GM21528 (cell line): ENCODE data around the gene SH3PXD2A.
"Not testable (repeated sequence)": the region's sequence is repeated elsewhere in the genome, so short reads cannot be mapped to it uniquely, and the experiment has no call there.

Experiments used
- ATAC-seq: cut with Tn5 transposase; IDR thresholded peaks from one replicate; pipeline ENCODE4 v1.9.1; 2021; ENCODE audit warnings: mild to moderate bottlenecking, moderate library complexity; ENCODE audit not compliant: unreplicated experiment, low FRiP score

Gene SH3PXD2A

GRCh38 chr10:103677486-103678177 is 177.7 kb downstream of the SH3PXD2A start:
- ATAC-seq, result peak; percentile 16

- no peak for ATAC-seq
These were observed 178.4 kb downstream of the SH3PXD2A start for GRCh38 chr10:103676851-103677417.

GRCh38 chr10:103676058-103676785 is 179.2 kb downstream of the SH3PXD2A start:
- no peak for ATAC-seq

- ATAC-seq, result no peak
These were observed 181.8 kb downstream of the SH3PXD2A start for GRCh38 chr10:103673606-103674005.

- no peak for ATAC-seq
These were observed 183.0 kb downstream of the SH3PXD2A start for GRCh38 chr10:103672345-103672744.

GRCh38 chr10:103671126-103671895 is 184.1 kb downstream of the SH3PXD2A start:
- no peak for ATAC-seq

- no peak for ATAC-seq
These were observed 185.4 kb downstream of the SH3PXD2A start for GRCh38 chr10:103669944-103670343.

GRCh38 chr10:103669243-103669929 is 186.0 kb downstream of the SH3PXD2A start:
- no peak for ATAC-seq

- ATAC-seq, result no peak
These were observed 186.8 kb downstream of the SH3PXD2A start for GRCh38 chr10:103668351-103669242.

GRCh38 chr10:103667356-103667755 is 188.0 kb downstream of the SH3PXD2A start:
- no peak for ATAC-seq

- no peak for ATAC-seq
These were observed 188.6 kb downstream of the SH3PXD2A start for GRCh38 chr10:103666762-103667150.

- no peak for ATAC-seq
These were observed 189.2 kb downstream of the SH3PXD2A start for GRCh38 chr10:103666087-103666761.

GRCh38 chr10:103665162-103665889 is 190.1 kb downstream of the SH3PXD2A start:
- no peak for ATAC-seq

- ATAC-seq, result no peak
These were observed 191.6 kb downstream of the SH3PXD2A start for GRCh38 chr10:103663802-103664201.

GRCh38 chr10:103663236-103663635 is 192.1 kb downstream of the SH3PXD2A start:
- no peak for ATAC-seq

- ATAC-seq, result not testable (repeated sequence)
These were observed 192.7 kb downstream of the SH3PXD2A start for GRCh38 chr10:103662704-103663103.

GRCh38 chr10:103661198-103661950 is 194.0 kb downstream of the SH3PXD2A start:
- ATAC-seq, result no peak
